ENCODE results near the gene OSBPL1A.

Gene OSBPL1A

DNA sequence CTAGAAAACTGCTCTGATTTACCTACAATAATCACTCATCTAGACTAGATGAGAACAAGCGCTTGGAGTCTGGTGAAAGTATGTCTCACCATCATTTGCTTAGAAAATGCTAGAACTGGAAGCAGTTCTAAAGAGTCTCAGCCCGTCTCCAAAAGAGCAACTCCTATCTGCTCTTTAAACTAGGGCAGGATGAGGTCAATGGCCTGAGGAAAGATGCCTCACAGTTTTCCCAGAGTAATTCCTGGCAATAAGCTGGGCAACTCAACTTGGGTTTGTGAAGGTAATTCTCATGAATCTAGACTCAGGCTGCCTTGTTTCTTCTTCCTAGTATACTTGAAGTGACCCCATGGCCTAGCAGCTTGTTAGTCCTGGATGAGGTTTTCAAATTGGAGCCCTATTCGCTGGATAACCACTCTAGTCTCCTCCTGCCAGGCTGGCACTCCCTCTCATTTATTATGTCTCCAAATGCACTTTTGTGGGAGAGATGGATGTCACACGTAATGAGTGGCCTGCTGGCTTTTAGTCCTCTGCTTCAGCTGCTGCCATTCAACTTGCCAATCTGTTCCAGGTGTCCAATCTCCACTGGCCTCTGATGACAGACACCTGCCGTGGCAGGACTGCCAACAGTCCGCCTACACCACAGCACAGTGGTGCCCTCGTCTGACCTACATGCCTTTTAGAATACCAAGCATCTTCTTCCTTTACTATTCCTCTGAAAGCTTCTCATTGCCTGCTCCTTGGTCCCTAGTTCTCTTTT is 177.9 kb downstream of the OSBPL1A start:
- DNase-seq (ENCODE audit: low read depth in 2 of 2) = no peak

DNA sequence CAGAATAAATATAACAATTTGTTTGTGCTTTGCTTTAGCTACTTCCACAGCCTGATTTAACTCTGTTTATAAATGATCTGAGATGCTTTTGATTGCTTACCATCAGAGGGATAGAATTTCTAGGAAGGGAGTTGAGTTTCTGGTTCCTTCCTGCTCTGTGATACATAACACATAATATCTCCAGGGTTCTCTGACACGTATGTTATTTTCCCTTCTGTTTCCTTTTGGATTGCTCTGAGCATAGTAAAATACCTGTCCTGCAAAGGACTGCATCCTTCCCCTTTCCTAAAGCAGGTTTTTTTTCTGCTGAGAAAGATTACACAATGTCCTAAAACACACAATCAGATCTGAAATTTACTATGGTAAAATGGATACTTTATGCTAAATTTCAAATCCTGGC is 182.7 kb downstream of the OSBPL1A start:
- no peak for DNase-seq (ENCODE audit: low read depth in 2 of 2)

GRCh38 chr18:24214144-24214543 is 183.5 kb downstream of the OSBPL1A start:
- DNase-seq (ENCODE audit: low read depth in 2 of 2) = no peak

DNA sequence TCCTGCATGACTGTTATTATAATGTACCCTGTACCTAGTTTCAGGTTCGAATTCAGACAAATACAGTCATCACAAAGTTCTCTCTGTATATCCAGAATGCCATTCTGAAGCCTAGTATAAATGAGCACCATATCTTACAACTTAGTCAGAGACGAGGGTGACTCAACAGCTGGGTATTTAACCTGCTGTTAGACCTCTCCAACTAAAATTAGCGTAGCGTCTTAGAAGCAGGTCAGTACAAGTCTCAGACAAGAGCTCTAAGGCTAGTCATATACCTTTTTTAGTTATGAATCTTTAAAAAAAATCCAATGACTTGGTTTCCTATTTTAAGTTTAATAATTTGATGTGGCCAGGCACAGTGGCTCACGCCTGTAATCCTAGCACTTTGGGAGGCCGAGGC is 184.7 kb downstream of the OSBPL1A start:
- DNase-seq (ENCODE audit: low read depth in 2 of 2) = no peak

GRCh38 chr18:24209558-24209957 is 188.1 kb downstream of the OSBPL1A start:
- no peak for DNase-seq (ENCODE audit: low read depth in 2 of 2)

DNA sequence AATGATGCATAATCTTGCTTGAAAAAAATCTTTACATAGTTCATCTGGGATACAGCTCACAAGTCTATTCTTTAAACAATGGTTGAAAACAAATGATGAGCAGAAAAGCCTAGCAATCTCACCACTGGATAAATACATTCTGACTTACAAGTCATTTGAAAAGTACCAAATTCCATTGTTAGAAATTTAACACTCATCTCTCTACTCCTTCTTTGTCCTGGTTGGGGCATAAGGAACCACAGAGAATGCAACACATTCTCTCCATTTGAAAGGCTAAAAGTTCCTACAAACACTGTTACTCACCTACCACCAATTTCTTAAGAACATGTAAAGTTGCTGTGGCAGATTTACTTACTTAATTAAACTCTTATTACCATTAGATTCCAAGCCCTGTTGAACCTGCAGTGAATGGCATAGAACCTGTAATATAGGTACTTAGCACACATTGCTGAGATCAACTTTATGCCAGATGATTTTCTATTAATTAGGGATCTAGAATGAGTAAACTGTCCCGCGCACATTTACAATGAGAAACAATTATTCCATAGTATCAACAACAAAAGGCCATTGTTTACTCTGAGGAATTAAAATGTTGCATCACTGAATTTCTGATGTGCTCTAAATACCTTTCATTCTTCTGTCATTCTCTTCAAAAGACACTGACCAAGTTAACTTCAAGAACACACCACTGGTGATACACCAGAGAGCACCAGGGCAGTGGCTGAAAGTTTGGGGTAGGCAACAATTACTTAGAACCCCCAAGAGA is 189.2 kb downstream of the OSBPL1A start:
- DNase-seq (ENCODE audit: low read depth in 2 of 2) = no peak

GRCh38 chr18:24204904-24205303 is 192.7 kb downstream of the OSBPL1A start:
- no peak for DNase-seq (ENCODE audit: low read depth in 2 of 2)

DNA sequence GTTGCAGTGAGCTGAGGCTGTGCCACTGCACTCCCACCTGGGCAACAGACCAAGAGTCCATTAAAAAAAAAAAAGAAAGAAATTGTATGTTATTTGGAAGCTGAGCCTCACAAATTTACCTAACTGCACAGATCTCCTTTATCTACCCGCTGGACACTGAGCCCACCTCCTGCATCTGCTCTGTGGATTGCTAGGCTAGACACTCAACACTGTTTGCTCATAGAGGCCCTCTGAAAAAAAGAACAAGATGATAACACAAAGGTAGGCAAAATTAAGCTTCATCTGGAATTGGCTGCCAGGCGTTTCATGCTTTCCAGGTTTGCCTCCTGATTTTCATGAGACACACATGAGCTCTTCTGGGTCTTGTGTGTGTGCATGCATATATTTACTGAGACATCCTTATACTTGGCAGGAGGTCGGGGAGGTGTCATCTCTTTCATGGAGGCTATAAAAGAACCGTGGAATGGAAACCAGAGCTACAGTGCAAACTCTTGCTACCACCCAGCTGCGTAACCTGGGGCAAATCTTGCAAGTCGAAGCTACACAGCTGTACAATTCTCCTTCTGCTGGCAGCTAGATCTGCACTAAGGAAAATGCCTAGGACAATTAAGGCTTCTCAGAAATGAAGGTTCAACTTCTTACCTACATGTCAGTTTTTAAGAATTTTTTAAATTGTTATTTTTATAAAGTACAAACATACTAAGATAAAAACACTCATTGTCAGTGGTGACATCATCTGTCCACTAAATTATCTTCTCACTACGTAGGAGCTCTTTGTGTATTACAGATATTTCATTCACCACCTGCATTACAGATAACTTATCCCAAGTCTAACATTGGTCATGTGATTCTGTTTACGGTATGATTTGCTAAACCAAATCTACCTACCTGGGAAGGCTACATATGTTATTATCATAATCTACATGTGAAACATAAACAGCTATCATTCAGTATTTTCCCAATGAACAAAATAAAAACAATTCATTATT is 195.6 kb downstream of the OSBPL1A start:
- no peak for DNase-seq (ENCODE audit: low read depth in 2 of 2)

GRCh38 chr18:24200494-24201290 is 196.9 kb downstream of the OSBPL1A start:
- no peak for DNase-seq (ENCODE audit: low read depth in 2 of 2)

- DNase-seq (ENCODE audit: low read depth in 2 of 2) = no peak
These were observed 198.2 kb downstream of the OSBPL1A start for GRCh38 chr18:24199372-24199962.

DNA sequence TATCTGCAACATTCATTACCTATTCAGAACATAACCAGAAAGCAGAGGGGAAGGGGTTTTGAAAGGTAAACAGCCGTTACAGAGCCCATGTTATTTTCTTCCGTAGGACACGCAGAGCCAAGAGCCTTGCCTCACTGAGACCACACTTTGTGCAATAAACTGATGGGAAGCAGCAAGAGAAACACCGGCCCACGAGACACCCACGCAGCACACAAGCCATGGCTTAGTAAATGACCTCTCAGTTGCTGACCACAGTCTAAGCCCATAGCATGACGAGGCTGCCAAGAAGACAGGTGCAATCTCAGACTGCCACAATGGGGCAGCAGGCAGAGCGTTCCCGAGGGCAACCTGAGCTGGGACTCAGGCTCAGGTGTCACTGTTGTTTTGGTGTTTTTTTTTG is 199.2 kb downstream of the OSBPL1A start:
- DNase-seq (ENCODE audit: low read depth in 2 of 2) = no peak

DNA sequence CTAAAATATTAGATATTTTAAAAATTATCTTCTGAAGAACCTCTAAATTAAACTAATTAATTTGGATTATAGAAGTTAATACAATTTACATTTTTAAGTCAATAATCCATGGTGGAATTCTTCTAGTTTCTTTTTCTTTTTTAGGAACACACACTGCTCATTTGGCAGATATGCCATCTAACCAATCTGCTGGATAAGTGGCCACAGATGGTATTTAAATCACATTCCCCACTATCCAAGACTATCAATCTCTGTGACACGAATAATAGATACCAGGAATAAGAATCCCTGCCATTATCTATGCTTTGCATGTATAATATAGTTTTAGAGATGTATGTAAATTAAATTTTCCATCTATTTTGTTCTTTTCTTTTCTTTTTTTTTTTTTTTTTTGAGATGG is 200.2 kb downstream of the OSBPL1A start:
- no peak for DNase-seq (ENCODE audit: low read depth in 2 of 2)

DNA sequence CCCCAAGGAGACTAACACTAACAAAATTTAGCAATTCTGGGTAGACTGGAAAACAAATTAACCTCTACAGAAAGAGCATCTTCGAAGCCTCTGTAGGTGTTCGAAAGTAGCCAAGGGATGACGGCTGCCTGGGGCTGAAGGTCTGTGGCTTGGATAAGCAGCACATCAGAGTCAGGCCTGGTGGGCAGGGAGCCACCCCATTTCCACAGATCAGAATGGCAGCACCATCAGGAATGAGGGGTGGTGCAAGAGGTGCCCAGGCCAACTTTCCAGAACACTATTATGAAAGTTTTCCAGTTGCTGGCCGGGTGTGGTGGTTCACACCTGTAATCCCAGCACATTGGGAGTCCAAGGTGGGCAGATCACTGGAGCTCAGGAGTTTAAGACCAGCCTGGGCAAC is 200.9 kb downstream of the OSBPL1A start:
- DNase-seq (ENCODE audit: low read depth in 2 of 2) = no peak

GRCh38 chr18:24195296-24196053 is 202.1 kb downstream of the OSBPL1A start:
- no peak for DNase-seq (ENCODE audit: low read depth in 2 of 2)

DNA sequence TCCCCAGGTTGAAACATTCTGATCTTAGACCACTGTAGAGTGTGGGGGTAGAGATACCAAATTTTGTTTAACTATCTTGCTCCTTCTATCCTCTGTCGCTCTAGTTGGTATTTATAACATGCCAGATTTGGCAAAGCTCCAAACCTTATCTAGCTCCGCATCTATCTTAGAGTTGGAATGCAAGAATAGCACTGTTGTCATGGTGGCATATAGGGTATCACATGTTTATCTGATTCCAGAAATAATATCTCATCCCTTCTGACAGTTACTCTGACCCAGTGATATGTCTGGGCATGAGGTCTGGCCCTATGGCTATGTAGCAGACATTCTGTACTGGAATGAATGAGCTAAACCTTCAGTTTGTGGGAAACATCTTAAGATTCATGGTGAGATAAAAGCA is 207.0 kb downstream of the OSBPL1A start:
- no peak for DNase-seq (ENCODE audit: low read depth in 2 of 2)

- DNase-seq (ENCODE audit: low read depth in 2 of 2) = no peak
These were observed 207.8 kb downstream of the OSBPL1A start for GRCh38 chr18:24189664-24190346.

- no peak for DNase-seq (ENCODE audit: low read depth in 2 of 2)
These were observed 208.6 kb downstream of the OSBPL1A start for GRCh38 chr18:24189007-24189528.

DNA sequence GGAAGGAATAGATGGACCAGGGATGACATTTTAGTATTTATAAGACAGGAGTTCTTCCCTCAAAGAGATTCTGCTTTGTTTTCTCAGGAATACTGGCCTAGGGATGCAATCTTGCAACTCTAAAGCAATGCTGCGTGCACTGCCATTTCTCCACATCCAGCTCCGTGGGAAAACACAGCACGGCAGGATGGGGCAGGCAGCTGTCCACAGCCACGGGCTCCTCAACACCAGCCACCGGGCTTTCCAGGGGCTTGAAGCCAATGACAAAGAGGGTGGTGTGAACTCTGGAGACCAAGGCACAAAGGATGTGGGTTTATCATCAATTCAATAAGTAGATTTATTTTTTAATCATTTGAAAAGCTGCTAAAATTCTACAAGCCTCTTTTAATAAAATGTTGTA is 209.5 kb downstream of the OSBPL1A start:
- no peak for DNase-seq (ENCODE audit: low read depth in 2 of 2)

GRCh38 chr18:24187689-24188088 is 209.9 kb downstream of the OSBPL1A start:
- DNase-seq (ENCODE audit: low read depth in 2 of 2) = no peak
